Kidney (tissue), 14 donors: ENCODE measurements around the gene DPYSL3. TPM values are rescaled to one million over a fixed set of nuclear protein-coding genes. Genes with fewer than 3 reads are reported as not detected.

Source experiments
- DNase-seq, 5 donors: peaks; one replicate each; pipeline ENCODE4 v3.0.0-alpha.2; 2013 to 2020
- FAIRE-seq: peaks from 2 replicates; lab custom pipeline; 2012; peaks lifted over from hg19 to GRCh38; lab: Jason Lieb, UNC
- H3K27ac ChIP-seq, 2 donors: one replicate each; pipeline ENCODE4 v1.7.0; 2013; ENCODE audit warnings: low read depth in 2 of 2, low read length in 2 of 2, inconsistent platforms in 1 of 2
- H3K27me3 ChIP-seq: one replicate; pipeline ENCODE4 v1.7.1; 2013; ENCODE audit warnings: low read length, inconsistent platforms; ENCODE audit not compliant: control insufficient read depth, insufficient read depth
- H3K36me3 ChIP-seq, 3 donors: one replicate each; pipeline versions ENCODE4 v1.7.0 to v1.7.1; 2013; ENCODE audit warnings: low read length in 3 of 3, control low read depth in 1 of 3, inconsistent platforms in 1 of 3; ENCODE audit not compliant: insufficient read depth in 3 of 3, control insufficient read depth in 2 of 3
- H3K4me1 ChIP-seq, 3 donors: one replicate each; pipeline versions ENCODE4 v1.7.0 to v1.7.1; 2013; ENCODE audit warnings: low read length in 3 of 3, inconsistent platforms in 1 of 3, low read depth in 1 of 3; ENCODE audit not compliant: control insufficient read depth in 2 of 3, insufficient read depth in 2 of 3
- H3K4me3 ChIP-seq, 3 donors: one replicate each; pipeline versions ENCODE4 v1.7.0 to v1.8.1; 2013; ENCODE audit warnings: low read length in 3 of 3, control low read depth in 1 of 3, inconsistent platforms in 1 of 3
- H3K9ac ChIP-seq, 3 donors: one replicate each; pipeline versions ENCODE4 v1.7.0 to v1.7.1; 2013; ENCODE audit warnings: low read length in 3 of 3, control low read depth in 1 of 3, inconsistent platforms in 1 of 3
- H3K9me3 ChIP-seq, 3 donors: one replicate each; pipeline versions ENCODE4 v1.7.0 to v1.7.1; 2013; ENCODE audit warnings: low read length in 3 of 3, control low read depth in 1 of 3, inconsistent platforms in 1 of 3; ENCODE audit not compliant: control insufficient read depth in 2 of 3, insufficient read depth in 1 of 3
- CTCF ChIP-seq: IDR thresholded peaks from 3 replicates; pipeline ENCODE4 v1.5.1; 2012; ENCODE audit warnings: mild to moderate bottlenecking, moderate library complexity, borderline replicate concordance; ENCODE audit not compliant: insufficient read depth; ENCODE audit errors: extremely low read depth
- intact Hi-C: fragments of 100-400 bp; cut with DNase I; formaldehyde crosslinking; loops from one replicate; pipeline ENCODE4 v1.11.1; 2022
- polyA plus RNA-seq: library from polyadenylated mRNA; stranded (reverse); fragments of 350-450 nt; fragmentation: Illumina TruSeq; extraction: RNeasy Lipid Tissue Mini Kit (QIAGEN cat#74804); gene quantifications from one replicate; pipeline ENCODE4 v1.2.3, GENCODE V29; 2014; ENCODE audit warnings: low read depth, low replicate concordance; ENCODE audit not compliant: insufficient read depth
- total RNA-seq: library from RNA; stranded (reverse); fragmentation: NEBNext Ultra II Directional; extraction: Animal tissue kit (Norgen Biotek cat#: 25700); gene quantifications from one replicate; pipeline ENCODE4 v1.2.1, GENCODE V29; 2021
- donor health status: control.
- donor health status: control.
- donor health status: control.
- donor health status: control.
- donor health status: control.
- donor health status: DM: yes; HTN: yes; CAD: no.
- donor health status: Normal renal cell carcinoma (clear cell type).

The DPYSL3 gene
- total and polyA plus RNA-seq, 2 donors from 2014 or later: 7.1 to 19.1 TPM

DNA sequence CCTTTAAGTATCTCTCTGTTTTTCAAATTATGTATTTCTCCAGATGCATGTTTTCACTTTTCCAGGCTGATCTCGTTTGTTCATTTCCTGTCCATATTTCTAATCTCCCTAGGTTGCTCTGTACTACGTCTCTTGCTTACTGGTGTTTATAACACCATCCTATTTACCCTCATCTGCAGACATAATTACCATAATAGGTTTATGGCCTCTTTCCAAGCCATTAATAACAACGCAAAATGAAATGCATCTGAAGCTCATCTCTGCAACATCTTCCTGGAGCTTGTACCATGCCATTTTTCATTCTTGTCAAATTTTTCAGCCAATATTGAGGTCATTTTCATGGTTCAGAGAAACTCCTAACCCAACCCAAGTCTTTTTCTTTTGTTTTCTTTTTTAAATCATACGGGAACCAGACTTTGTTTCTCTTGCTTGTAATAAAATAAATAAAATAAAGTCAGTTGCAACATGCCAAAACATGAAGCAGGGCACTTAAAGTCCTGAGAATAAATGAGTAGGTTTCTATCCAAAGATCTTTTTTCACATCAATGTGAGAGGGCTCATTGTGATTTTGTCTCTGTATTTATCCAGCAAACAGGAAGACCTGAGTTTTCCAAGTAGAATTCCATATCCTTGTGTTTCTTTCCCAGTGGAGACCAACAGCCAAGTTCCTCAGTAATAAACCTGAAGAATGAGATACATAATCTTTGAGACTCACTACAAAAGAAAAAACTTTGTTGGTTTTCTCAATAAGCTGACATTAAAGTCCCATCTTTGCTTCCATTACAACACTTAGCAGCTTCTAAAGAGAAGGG lies 37.0 kb downstream of the DPYSL3 start:
- intact Hi-C loops: no loop called here
- no peak for FAIRE-seq
- Histone ChIP-seq H3K9me3 (no peaks in the 10 kb centered on the region), H3K27ac (no peak overlapping the region), H3K4me1 (no peaks in the 10 kb centered on the region), H3K9ac (no peak overlapping the region), H3K27me3 (no peaks in the 10 kb centered on the region), H3K4me3 (no peak overlapping the region), H3K36me3 (no peaks in the 10 kb centered on the region)
- no peak for TF ChIP-seq CTCF
- DNase-seq: no peak

GRCh38 chr5:147467973-147468508 lies 41.8 kb downstream of the DPYSL3 start:
- no peaks in the 10 kb centered on the region for H3K36me3 ChIP-seq
- intact Hi-C loops: no loop called here
- no peak overlapping the region for H3K27ac ChIP-seq
- FAIRE-seq (no peak), DNase-seq (no peak)
- H3K4me1 ChIP-seq: no peaks in the 10 kb centered on the region
- no peak overlapping the region for H3K9ac ChIP-seq
- no peaks in the 10 kb centered on the region for H3K27me3 ChIP-seq
- H3K9me3 ChIP-seq: no peaks in the 10 kb centered on the region
- no peak overlapping the region for H3K4me3 ChIP-seq
- TF ChIP-seq CTCF: no peak

- DNase-seq: no peak
- no peak for TF ChIP-seq CTCF
- Histone ChIP-seq H3K4me1 (no peaks in the 10 kb centered on the region), H3K9me3 (no peaks in the 10 kb centered on the region), H3K36me3 (no peaks in the 10 kb centered on the region), H3K9ac (no peak overlapping the region), H3K27ac (no peak overlapping the region), H3K27me3 (no peaks in the 10 kb centered on the region), H3K4me3 (no peak overlapping the region)
- FAIRE-seq: no peak
- intact Hi-C loops: no loop called here
Observed at GRCh38 chr5:147466360-147466980, 43.4 kb downstream of the DPYSL3 start.
